Activated CD4-positive, CD25-positive, alpha-beta regulatory T cell treated with anti-CD3 and anti-CD28 coated beads, Interleukin-2, amount 50 U/mL, for 24 hours (primary cell): ENCODE results near the gene TMEM237.
"Not testable (repeated sequence)": the region's sequence is repeated elsewhere in the genome, so short reads cannot be mapped to it uniquely, and the experiment has no call there.

Source experiments
- ATAC-seq, 2 donors: fragments of 150-1000 bp; cut with Tn5 transposase; one replicate each; pipeline ENCODE4 v1.10.0; 2021; ENCODE audit warnings: mild to moderate bottlenecking in 1 of 2, moderate library complexity in 1 of 2

Gene TMEM237

DNA sequence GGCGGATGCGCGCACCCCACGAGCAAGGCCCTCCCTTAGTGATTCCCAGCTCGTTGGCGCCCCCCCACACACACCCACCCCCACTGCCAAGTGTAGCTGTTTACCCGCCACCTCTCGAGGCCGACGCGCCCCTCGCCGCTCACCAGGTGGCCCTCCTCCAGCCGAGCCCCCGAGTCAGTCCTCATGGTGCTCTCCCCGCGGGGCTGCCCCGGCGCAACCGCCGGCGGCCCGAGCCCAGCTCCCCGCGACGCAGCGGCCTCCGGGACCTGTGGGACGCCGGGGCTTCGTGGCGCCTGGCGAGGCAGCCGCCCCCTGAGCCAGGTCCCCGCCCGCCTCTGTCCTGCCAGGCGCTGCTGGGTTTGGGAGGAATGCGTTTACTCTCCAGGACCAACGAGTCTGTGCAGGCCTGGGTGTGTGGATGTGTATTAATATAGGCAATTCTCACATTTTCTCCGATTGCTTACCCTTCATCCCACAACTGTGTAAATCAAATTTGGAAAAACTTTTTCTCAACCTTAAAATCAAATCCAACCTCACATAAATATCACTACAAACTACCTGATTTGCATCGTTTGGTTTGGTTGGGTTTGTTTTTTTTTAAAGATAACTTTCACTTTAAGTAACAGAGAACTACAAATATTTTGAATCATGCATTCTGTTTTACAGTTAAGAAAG, at the start of gene TMEM237:
Gene TMEM237, minus strand, starts transcription at position 288 of the 675 bp plus-strand sequence. Its CDS starts 103 bp downstream, at position 185.
- peak; percentile 39 to 60 for ATAC-seq

- no peak for ATAC-seq
Observed at GRCh38 chr2:201685156-201685555, 41.9 kb upstream of the TMEM237 start.

GRCh38 chr2:201680743-201681142, 37.4 kb upstream of the TMEM237 start:
- no peak for ATAC-seq

DNA sequence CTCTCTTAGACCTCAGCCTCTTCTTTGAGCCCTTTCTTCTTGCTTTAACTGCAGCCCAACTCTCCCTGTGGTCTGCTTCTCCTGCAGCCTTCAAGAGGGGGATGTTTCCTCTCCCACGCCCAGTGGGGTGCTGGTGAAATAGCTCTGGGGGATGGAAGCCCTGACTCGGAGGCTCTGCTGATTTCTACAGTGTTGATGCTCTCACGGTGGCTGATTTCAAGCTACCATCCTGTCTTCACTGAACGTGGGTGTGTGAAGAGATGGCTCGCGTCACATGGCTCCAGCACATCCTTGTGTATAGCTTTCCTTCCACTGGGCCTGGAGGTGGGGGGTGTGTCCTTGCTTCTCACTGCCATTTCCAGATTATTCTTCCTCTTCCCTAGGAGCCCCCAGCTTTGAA, 35.1 kb upstream of the TMEM237 start:
- no peak for ATAC-seq

GRCh38 chr2:201675454-201675853, 32.2 kb upstream of the TMEM237 start:
- ATAC-seq, result no peak

DNA sequence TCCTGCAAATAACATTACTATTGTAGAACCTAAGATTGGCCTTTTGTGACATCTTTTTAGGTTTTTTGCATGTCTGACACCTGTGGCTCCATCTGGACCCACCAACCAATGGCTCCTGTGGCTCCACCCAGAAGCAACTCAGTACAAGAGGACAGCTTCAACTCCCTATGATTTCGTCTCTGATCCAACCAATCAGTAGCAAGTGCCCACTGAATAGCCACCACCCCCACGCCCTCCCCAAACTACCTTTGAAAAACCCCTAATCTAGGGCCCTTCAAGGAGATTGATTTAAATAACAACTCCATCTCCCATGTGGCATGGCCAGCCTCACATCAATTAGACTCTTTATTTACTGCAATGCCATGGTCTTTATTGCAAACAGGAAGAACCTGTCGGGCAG, 31.5 kb upstream of the TMEM237 start:
- no peak for ATAC-seq

GRCh38 chr2:201674298-201674697, 31.0 kb upstream of the TMEM237 start:
- no peak for ATAC-seq

GRCh38 chr2:201673546-201673945, 30.2 kb upstream of the TMEM237 start:
- ATAC-seq, result no peak

DNA sequence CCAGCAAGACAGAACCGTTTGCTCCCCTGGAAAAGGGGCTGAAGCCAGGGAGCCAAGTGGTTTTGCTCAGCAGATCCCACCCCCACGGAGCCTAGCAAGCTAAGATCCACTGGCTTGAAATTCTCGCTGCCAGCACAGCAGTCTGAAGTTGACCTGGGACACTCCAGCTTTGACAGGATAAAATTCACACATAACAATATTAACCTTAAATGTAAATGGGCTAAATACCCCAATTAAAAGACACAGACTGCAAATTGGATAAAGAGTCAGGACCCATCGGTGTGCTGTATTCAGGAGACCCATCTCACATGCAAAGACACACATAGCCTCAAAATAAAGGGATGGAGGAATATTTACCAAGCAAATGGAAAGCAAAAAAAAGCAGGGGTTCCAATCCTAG, 27.9 kb upstream of the TMEM237 start:
- ATAC-seq, result not testable (repeated sequence)

GRCh38 chr2:201669865-201670264, 26.6 kb upstream of the TMEM237 start:
- ATAC-seq, result no peak

GRCh38 chr2:201668402-201668910, 25.2 kb upstream of the TMEM237 start:
- no peak for ATAC-seq

- ATAC-seq, result no peak
Observed at GRCh38 chr2:201664334-201664733, 21.0 kb upstream of the TMEM237 start.

DNA sequence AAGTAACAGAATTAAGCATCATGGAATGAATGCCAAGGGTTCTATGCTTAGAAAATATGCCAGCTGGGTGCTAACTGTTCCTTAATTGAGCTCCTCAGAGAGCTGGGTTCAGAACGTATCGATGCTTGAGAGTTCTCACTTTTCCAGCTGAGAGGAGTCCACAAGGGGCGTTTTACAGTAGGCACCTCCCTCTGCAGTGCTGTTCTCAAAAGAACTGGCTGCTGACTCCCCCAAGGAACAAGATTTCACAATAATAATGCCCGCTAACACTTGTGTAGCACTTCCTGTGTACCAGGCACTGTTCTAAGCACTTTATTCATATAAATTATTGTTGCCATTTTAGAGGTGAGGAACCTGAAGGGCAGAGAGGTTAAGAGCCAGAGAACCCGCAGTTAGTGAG, 18.1 kb upstream of the TMEM237 start:
- ATAC-seq, result no peak

DNA sequence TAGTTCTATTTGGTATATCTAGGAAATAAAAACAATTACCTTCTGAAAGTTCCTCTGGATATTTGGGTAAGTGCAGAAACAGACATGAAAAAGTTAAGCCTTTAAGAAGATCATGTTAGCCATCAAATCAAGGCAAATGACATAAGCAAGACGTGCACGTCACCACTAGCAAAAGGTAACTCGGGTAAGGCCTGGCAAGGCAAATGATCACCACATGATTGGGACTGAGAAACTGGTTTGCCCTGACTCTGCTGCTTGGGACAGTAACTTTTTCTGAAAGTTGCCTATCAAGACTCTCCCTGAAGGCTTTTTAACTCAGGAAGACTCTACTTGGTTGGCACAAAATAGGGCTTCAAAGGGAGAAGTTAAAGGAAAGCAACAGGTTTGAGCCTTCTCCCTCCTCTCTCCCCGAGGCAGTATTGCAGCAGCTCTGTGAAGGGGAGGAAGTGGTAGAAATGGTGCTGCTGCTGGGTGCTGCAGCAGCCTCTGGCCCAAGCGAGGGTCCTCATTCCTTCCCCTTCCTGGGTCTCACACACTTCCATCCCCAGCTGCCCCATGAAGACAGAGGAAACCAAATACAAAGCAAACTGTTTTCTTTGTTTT, 17.1 kb upstream of the TMEM237 start:
- ATAC-seq, result no peak

GRCh38 chr2:201656740-201657139, 13.4 kb upstream of the TMEM237 start:
- ATAC-seq, result no peak

DNA sequence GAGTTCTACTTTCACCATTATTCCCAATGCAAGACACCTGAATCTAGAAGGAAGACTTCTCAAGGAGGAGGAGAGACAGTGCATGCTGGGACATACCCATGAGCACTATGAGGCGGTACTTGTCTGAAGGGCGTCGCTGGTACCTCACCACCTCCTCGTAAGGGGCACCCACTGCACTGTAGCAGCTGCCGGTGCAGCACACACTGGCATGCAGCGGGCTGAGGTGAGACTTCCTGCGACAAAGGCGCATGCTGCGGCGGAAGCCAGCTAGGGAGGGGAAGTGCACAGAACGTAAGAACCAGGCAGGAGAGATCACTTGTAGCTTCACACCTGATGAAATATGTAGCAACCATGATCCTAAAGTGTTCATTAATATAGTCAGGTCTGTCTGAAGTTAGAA, 12.8 kb upstream of the TMEM237 start:
- ATAC-seq, result no peak

DNA sequence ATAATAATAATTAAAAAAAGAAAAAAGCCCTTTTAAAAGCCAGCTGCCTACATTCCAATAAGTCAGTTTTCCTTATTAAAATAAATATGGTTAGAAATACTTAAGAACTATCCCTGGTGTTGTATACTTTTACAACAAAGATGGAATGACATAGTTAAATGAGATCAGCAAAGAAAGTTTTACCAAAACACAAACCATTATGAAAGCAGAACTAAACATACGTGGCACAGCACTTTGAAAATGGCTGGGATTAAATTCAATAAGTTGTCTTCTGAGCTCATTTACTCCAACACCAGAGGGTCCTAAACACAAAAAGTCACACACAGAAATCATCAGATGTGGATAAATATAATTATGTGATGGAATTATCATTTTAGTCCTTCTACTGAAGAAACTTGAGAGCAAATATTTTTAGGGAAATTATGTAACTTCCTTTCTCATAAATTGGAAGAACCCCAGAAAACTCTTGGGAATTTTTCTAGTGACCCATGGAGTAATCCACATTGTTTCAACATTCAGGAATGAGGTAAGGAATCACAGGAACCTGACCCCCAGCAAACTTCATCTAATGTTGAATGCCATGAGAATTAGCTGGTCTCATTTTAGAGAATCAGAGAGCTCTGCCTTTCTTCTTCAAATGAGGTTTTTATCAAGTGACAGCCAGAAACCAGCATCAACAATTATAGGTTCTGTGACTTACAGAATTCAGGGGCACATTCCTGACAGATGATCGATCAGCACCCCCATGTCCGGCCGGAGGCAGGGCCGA, 11.5 kb upstream of the TMEM237 start:
- no peak for ATAC-seq

DNA sequence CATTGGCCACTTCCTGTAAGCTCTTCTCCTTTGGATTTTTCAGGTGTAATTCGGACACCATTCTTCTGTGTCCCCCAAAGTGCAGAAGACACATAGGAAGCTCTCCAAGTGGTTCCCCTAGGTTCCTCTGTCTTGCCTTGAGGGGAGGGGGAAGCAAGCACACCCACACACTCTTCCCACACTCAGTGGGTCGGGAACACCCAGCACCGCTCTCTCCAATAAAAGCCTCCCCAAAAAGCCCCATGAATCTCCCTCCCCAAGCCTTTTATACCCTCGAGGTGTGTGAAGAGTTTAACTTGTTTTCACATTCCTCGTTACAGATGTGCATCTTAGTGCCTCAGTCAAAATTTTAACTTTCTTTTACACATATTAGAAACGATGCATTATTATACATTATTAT, 9.9 kb upstream of the TMEM237 start:
- no peak for ATAC-seq

GRCh38 chr2:201649442-201649841, 6.1 kb upstream of the TMEM237 start:
- ATAC-seq, result no peak

DNA sequence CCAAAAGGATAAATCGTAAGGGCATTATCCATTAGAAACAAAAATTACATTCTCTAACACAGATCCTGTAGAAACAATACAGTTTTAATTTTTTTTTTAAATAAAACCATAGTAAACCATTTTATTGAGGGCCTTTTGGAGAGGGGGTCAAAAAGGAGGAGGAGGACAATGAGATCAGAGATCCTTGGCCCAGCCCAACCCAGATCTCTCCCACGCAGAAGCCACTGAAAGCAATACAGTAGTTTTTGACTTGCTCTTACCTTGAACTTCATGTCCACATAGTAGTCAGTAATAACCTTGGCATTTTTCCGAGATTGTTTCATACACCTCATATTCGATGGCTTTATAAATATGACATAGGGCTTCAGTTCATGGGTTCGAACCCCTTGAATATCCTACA, 4.1 kb upstream of the TMEM237 start:
- ATAC-seq, result no peak

DNA sequence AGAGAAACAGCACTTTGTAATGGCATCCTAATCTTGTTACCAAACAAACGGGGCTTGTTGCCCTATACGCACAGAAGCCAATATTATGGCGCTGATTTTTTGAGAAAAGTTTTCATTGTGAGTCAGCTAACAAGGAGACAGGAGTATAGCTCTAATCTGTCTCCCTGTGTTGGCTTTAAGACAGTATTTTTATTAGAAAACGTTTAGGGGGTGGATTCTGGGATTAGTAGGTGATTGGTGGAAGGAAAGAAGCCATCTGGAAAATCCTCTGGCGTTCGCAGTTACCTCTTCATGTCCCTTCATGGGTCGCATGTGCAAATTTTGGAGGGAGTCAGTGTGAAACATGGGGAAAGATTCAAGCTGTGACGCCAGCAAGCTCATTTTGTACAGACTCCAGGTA, 698 bp upstream of the TMEM237 start:
- ATAC-seq, result no peak

GRCh38 chr2:201642579-201643215, 606 bp downstream of the TMEM237 start:
- ATAC-seq, result peak; percentile 86 to 91

GRCh38 chr2:201642086-201642578, 1.2 kb downstream of the TMEM237 start:
- ATAC-seq, result peak; percentile 54 to 57
